SK-MEL-5 (cell line): ENCODE results near the gene RAB26. TPM values are rescaled to one million over a fixed set of nuclear protein-coding genes. Genes with fewer than 3 reads are reported as not detected.
A peak's percentile ranks its signal among the peaks of the same experiment; 100 is the strongest.
"Not testable (repeated sequence)": the region's sequence is repeated elsewhere in the genome, so short reads cannot be mapped to it uniquely, and the experiment has no call there.

ENCODE experiments used
- DNase-seq: peaks from one replicate; pipeline ENCODE4 v3.0.0-alpha.2; 2016; ENCODE audit warnings: low read depth, low spot score
- in situ Hi-C: cut with HindIII; loops from 2 replicates; pipeline ENCODE4 v1.10.0; 2016; ENCODE audit warnings: low sequenced_read_pairs, high pct_unique_total_duplicates, low pct_unique_long_range_greater_than_20kb
- total RNA-seq: library from RNA; depleted of rRNA; stranded (reverse); fragments of >200 nt; shearing (Covaris generic); gene quantifications from 2 replicates; pipeline ENCODE4 v1.2.3, GENCODE V29; 2014

The RAB26 gene
- total RNA-seq, 1 experiment from 2014 or later = 0.40 TPM

DNA sequence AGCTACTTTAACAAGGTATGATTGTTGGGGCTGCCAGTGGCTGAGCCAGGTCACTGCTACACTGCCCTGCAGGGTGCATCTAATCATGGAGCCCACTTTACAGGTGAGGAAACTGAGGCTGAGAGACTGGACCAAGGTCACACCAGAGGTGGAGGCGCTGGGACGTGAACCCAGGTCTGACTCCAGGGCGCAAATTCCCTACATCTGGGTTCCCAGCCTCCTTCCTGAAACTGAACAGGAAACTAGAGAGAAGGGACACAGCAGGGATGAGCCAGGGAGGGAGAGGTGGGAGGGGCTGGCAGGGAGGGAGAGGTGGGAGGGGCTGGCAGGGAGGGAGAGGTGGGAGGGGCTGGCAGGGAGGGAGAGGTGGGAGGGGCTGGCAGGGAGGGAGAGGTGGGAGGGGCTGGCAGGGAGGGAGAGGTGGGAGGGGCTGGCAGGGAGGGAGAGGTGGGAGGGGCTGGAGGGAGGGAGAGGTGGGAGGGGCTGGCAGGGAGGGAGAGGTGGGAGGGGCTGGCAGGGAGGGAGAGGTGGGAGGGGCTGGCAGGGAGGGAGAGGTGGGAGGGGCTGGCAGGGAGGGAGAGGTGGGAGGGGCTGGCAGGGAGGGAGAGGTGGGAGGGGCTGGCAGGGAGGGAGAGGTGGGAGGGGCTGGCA, 20.7 kb upstream of the RAB26 start:
- DNase-seq = peak; percentile 43
- in situ Hi-C loops = not testable (repeated sequence)

DNA sequence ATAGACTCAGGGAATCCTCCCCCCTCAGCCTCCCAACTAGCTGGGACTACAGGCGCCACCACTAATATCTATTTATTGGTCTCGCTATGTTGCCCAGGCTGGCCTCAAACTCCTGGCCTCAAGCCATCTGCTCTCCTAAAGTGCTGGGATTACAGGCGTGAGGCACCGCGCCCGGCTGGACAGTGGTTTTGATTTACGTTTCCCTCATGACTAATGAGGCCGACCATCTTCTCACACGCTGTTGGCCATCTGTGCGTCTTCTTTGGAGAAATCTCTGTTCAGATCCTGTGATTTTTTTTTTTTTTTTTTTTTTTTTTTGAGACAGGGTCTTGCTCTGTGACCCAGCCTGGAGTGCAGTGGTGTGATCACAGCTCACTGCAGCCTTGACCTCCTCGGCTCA, 19.2 kb upstream of the RAB26 start:
- in situ Hi-C loops, DNase-seq: not testable (repeated sequence)

DNA sequence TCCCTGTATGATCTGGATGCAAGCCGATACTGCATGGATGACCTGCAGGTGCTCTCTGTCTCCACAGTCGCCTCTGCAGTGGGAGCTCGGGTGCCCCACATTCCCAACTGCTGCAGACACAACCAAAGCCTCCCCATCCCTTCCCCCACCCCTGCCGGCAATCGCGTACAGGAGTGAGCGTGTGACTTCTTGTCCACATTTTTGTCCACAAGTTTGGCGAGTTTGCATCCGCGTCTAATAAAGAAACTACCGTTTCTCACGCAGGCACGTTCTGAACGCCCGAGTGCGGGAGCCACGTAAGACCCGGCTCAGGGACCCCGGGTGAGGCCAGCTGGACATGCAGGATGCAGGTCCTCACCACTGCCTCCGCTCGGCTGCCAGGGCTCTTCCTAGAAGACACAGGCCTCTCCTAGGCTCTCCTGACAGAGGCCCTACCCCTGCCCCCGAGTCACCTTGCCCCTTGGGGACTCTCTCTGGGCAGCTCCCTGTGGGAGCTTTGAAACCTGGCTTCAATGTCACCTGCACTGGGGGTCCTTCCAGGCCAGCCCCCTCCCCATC, 18.5 kb upstream of the RAB26 start:
- DNase-seq, in situ Hi-C loops: not testable (repeated sequence)

DNA sequence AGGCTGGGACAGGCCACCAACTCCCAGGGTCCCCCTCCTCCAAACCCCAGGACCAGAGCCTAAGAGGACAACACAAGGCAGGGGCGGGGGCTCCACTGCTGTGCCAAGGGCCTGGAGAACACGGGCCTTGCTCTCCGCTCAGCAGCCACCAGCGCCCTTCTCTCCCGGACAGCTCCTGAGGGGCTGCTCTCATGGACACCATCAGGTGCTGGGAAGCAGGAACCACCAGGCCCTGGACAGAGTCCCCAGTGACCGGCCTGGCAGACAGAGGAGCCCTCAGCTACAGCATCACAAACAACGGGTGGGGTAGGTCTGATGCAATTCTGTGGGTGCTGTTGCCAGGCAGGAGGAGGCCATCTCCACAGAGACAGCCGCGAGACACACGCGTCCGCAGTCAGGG, 14.6 kb upstream of the RAB26 start:
- in situ Hi-C loops, DNase-seq: not testable (repeated sequence)

DNA sequence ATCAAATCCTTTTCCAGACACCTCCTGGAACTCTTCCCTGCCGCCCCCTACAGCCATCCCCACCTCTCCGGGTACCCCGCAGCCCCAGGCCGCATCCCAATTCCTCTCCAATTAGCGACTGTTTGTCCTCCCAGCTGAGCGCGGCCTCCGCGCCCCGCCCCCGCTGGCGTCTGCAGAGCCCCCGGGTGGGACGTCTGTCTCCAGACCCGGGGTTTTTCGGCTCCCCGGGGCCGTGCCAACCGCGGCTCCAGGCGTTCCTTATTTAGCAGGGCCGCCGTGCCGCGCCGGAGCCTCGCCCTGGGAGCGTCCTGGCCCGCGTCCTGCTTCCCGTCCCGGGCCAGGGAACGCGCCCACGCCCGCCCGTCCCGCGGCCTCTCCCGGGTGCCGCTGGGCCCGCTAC, 13.4 kb upstream of the RAB26 start:
- DNase-seq, in situ Hi-C loops: not testable (repeated sequence)

DNA sequence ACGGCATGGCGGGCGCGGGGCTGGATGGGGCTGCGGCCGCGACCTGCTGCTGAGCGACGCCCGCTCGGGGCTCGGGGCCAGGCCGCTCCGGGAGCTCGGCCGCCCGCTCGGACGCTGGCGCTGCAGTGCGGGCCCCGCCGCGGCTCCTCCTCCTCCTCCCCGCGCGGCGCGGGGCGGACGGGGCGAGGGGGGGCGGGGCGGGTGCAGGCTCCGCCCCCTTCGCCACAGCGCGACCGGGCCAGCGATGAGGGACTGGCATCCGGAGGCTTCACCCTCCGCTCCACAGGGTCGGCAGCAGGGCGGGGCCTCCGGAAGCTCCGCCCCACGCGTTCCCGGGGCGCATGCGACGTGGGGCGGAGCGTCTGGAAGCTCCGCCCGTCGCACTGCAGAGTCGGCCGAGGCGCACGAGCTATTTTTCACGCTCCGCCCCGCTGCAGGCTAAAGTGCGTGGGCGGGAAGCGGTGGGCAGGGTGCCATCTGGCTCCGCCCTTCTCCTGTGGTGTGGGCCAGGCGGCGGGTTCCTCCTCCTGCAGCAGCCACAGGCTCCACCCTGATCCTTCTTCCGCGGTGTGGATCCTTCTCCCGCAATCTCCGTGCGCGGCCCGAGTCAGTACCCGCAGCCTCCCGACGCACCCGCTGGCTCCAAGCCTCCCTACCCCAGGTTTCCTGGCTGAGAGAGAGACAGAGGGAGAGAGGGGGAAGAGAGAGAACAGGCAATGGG, 12.5 kb upstream of the RAB26 start, which contains the start of gene PKD1:
TSS of gene PKD1 (minus strand) at position 129 of the 721 bp plus-strand sequence. CDS start 209 bp downstream, outside the sequence.
- in situ Hi-C loops = not testable (repeated sequence)
- DNase-seq = peak; percentile 84

DNA sequence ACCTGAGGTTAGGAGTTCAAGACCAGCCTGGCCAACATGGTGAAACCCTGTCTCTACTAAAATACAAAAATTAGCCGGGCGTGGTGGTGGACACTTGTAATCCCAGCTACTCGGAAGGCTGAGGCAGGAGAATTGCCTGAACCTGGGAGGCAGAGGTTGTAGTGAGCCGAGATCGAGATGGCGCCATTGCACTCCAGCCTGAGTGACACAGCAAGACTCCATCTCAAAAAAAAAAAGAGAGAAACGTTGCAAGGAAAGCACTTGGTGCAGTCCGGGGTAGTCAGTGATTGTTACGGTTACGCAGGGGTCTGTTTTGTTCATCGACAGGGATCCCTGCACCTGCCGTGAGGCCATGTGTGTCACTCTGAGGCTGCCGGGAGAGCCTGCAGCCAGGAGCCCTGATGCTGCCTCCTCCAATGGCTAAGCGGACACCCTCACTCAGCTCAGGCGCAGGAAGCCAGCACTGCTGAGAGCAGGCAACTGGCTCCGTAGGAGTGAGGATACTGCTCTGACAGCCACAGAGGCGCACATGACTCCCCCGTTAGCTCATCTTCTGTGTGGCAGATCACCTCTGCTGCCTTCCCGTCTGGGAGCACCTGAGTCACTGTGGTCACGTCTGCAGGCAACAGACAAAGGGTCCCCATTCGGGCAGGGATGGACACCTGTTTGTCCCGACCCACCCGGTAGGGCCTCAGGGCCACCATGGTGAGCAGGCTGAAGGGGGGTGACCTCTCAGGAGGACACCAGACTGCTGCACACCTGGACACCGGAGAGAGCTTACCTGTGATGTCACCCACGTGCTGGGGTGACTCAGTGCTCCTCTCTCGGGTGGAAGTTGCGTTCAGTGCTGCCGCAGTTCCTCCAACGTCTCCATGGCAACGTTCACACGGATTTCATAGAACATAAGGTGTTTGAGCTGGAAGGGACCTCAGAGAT, 5.2 kb upstream of the RAB26 start:
- in situ Hi-C loops = no loop called here
- DNase-seq = no peak

DNA sequence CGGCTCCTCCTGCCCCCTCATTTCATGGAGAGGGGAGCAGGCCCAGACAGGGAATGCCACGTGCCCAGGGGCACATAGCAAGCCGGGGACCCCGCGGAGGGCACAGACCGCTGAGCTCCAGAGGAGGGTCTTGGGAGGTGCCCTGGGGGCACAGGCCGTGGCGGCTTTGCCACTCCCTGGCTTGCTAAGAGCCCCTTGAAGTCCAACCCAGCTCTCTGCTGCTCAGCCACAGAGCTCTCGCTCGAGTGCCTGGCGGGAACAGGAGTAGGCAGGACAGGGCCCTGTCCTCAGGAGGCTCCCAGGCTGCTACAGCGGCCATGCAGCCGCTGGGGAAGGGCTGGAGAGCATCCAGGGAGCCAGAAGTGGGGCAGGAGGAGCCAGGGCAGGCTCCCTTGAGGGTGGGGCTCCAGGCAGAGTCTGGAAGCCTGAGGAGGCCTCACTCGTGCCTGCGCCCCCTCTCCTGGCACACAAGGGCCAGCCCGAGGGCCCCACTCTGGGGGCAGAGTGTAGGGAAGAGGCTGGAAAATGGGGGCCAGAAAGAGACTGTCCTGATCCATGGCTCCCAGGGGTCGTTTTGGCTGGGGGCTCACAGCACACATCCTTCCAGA, 4.4 kb upstream of the RAB26 start:
- no peak for DNase-seq
- in situ Hi-C loops = no loop called here

DNA sequence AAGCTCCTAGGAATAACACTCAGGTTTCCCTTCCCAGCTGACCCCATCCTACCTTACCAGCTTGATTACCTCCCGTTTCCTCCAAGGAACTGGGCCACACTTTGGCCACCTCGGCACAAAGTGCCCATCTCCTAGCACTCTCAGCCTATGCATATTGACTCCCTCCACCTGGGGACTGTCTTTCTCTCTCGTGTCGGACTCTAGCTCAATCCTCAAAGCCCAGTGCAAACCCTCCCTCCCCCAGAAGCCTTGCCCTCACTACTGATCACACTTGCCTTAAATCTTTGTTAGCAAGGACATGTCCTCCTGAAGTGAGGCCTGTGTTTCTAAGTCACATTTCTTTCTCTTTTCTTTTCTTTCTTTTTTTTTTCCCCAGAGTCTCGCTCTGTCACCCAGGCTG, 2.6 kb upstream of the RAB26 start:
- no peak for DNase-seq
- in situ Hi-C loops = no loop called here

DNA sequence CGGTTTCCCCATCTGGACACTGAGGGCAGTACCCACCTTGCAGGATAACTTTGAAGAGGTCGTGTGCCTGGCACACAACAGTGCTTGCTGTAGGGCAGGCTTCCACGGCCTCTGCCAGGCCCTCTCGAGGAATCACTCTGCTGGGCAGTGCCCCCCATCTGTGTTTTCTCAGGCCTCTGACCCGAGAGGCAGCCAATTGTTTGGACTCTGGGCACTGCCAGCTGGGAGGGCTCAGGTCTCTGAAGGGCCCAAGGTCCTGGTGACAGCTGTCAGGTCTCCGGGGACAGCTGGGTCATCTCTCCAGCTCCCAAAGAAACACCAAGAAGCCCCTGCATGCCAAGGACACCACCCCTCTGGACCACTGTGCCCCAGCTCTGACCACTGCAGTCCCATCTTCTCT, 1.0 kb upstream of the RAB26 start:
- no peak for DNase-seq
- in situ Hi-C loops = no loop called here

DNA sequence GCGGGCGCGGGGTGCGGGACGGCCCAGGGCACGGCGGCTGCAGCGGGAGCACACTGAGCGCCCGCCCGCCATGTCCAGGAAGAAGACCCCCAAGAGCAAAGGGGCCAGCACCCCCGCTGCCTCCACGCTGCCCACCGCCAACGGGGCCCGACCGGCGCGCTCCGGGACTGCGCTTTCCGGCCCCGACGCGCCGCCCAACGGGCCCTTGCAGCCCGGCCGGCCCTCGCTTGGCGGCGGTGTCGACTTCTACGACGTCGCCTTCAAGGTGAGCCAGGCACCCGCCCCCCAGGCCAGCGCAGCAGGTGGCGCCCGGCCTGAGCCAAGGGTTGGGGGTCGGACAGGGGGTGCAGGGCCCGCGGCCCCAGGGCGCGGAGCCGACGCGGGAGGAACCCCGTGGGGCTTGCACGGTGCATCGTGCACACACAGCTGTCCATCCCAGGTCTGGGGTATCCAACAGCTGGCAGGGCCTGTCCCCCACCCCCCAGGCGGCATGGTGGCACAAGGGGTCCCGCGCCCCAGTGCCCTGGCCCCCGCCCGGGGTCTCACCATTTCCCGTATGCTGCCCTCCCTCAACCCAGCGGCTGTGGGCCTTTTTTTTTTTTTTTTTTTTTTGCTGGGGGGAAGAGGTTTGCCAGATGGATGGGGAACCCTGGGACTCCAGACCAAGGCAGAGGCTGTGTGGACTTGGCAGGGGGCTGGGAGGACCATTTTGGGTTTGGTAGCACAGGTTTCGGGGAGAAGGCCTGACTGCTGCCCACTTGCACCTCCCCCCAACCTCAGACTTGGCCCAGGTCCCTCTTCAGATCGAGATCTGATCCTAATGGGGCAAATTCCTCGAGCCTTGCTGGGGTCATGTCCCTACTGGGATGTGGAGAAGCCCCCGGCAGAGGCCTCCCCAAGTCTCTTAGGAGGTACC, 547 bp downstream of the RAB26 start:
- in situ Hi-C loops = no loop called here
- no peak for DNase-seq

DNA sequence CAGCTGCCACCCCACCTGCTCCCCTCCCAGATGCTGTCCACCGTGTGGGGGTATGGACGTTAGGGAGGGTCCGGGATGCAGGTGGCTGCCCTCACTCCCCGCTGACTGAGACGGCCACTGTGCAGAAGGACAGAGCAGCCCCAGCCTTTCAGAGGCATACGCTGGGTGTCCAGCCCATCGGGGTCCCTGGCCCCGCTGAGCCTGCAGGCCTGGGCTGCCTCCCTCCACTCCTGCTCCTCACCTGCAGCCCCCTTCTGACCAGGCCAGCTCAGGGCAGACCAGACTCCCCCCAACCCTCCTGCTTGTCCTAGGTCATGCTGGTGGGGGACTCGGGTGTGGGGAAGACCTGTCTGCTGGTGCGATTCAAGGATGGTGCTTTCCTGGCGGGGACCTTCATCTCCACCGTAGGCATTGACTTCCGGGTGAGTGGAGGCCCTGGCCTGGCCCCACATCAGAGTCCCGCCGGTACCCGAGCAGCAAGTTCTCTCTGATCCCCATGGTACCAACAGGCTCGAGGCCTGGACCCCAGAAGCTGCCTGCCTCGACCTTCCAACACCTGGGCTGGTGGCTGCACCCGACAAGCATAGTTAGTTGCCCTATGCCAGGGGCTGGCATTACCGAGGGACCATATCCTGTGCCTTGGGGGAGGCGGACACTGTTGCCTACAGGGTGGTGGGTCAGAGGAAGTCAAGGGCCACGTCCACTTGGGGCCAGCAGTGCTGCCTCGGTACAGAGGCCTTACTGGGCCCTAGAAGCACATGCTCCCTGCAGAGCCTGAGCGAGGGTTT, 1.4 kb downstream of the RAB26 start:
- in situ Hi-C loops = no loop called here
- DNase-seq = no peak

DNA sequence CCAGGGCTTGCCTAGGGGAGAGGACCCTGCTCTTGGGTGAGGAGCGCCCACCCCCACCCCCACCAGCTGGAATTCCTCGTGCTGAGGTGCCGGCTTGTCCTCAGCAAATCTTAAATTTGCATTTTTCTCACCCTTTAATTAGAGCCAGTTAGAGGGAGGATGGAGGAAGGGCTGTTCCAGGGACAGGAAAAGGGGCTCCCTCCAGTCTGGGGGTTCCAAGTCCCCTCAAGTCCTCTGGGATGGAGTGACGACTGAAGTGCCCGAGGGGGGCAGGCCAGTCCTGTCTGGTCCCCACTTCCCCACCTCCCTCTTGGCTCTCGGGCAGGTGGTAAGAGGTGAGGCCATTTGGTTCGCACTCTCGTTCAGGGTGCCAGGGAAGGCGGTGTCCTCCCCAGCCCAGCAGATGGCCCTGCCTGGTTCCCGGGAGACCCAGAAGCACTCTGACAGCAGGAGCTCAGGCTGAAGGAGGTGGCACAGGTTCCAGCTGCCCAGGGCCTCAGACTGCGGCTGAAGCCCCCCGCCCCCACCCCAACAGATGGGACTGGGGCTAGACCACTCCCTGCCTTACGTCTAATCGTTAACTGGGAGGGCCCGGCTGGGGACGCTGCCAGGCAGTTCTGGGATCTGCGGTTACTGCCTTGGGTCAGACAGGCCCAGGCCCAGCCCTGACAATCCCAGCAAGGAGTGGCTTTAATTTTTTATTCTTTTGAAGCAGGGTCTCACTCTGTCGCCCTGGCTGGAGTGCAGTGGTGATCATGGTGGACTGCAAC, 2.2 kb downstream of the RAB26 start:
- in situ Hi-C loops = no loop called here
- peak; percentile 18 for DNase-seq

DNA sequence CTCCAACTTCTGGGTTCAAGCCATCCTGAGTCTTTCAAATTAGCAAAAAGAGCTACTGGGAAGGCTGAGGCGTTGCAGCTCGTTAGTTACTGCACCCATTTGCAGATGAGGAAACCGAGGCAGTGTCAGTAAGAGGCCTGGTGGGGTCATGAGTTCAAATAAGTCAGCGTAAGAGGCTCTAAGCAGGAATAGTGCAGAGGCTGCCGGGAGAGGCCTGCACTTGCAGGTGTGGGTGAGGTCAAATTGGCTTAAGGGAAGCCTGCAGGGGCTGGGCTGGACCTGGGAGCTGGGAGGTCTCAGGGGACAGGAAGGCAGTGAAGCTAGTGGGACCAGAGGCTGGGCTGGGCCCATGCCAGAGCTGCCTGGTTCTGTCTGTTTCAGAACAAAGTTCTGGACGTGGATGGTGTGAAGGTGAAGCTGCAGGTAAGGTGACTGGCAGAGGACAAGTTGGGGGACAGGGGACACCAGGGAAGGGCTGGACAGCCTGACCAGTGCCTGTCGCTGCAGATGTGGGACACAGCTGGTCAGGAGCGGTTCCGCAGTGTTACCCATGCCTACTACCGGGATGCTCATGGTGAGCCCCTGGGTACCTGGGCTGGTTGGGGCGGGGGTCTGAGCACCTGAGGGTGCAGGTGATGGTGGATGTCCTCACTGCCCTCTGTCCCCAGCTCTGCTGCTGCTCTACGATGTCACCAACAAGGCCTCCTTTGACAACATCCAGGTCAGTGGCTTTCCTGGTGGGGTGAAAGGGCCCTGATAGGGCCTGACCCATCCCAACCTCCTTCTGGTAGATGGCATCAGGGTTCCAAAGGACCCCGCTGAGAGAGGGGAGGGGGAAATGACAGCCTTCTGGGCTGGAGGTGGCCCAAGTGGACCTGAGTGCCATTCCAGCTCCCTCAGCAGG, 3.0 kb downstream of the RAB26 start:
- no peak for DNase-seq
- in situ Hi-C loops = no loop called here
